ENCODE results near the gene UCKL1. TPM values are rescaled to one million over a fixed set of nuclear protein-coding genes. Genes with fewer than 3 reads are reported as not detected.
A peak's percentile ranks its signal among the peaks of the same experiment; 100 is the strongest.

The UCKL1 gene
- total RNA-seq, 1 experiment from 2014 or later = 43.7 TPM

GRCh38 chr20:63941282-63942081 is 14.7 kb downstream of the UCKL1 start:
- no peak for TF ChIP-seq CTCF (IDR thresholded peaks at IDR 0.05; ENCODE audit: unreplicated experiment)
- H3K9me3 Mint-ChIP-seq (ENCODE audit: unreplicated experiment) = no peaks in the 10 kb centered on the region
- no peaks in the 10 kb centered on the region for H3K27me3 Mint-ChIP-seq (ENCODE audit: insufficient read depth, unreplicated experiment)
- intact Hi-C loops (cut with micrococcal nuclease) = no loop called here
- no TSS peak for BruUV-seq (replicated peaks)
- CTCF ChIA-PET = interaction anchor here (0.8 to 1.0 kb wide), 2 partner anchors 30 to 178 kb away, joined by 3 to 4 read pairs; no protein-coding TSS in a partner anchor
- H3K4me1 Mint-ChIP-seq (ENCODE audit: insufficient read depth, unreplicated experiment) = no peaks in the 10 kb centered on the region
- peak; percentile 74 for DNase-seq (ENCODE audit: unreplicated experiment)
- no peak overlapping the region for H3K4me3 Mint-ChIP-seq (ENCODE audit: unreplicated experiment)
- POLR2A ChIA-PET = interaction anchor here (0.7 kb wide), 2 partner anchors 155 to 420 kb away, joined by 3 to 4 read pairs; no protein-coding TSS in a partner anchor
- peaks cover 69% of the 10 kb centered on the region for H3K36me3 Mint-ChIP-seq (ENCODE audit: insufficient read depth, unreplicated experiment)
- no peak overlapping the region for H3K27ac Mint-ChIP-seq (ENCODE audit: low read depth, unreplicated experiment)

- Mint-ChIP-seq H3K4me1 (ENCODE audit: insufficient read depth, unreplicated experiment) (no peaks in the 10 kb centered on the region), H3K27ac (ENCODE audit: low read depth, unreplicated experiment) (no peak overlapping the region), H3K27me3 (ENCODE audit: insufficient read depth, unreplicated experiment) (no peaks in the 10 kb centered on the region), H3K9me3 (ENCODE audit: unreplicated experiment) (no peaks in the 10 kb centered on the region), H3K4me3 (ENCODE audit: unreplicated experiment) (no peak overlapping the region), H3K36me3 (ENCODE audit: insufficient read depth, unreplicated experiment) (peaks cover 70% of the 10 kb centered on the region)
- TF ChIP-seq CTCF (IDR thresholded peaks at IDR 0.05; ENCODE audit: unreplicated experiment) = no peak
- no peak for DNase-seq (ENCODE audit: unreplicated experiment)
- intact Hi-C loops (cut with micrococcal nuclease) = no loop called here
- ChIA-PET POLR2A (interaction anchor here (0.7 to 0.9 kb wide), 3 partner anchors 76 to 419 kb away, joined by 3 to 5 read pairs (median 3); partner anchors contain the start of gene TPD52L2), CTCF (interaction anchor here (0.8 to 1.0 kb wide), 2 partner anchors 30 to 179 kb away, joined by 3 to 4 read pairs; no protein-coding TSS in a partner anchor)
- BruUV-seq (replicated peaks) = no TSS peak
Observed at GRCh38 chr20:63940472-63941266, 15.5 kb downstream of the UCKL1 start.

GRCh38 chr20:63940071-63940471 is 16.1 kb downstream of the UCKL1 start:
- H3K4me1 Mint-ChIP-seq (ENCODE audit: insufficient read depth, unreplicated experiment) = no peaks in the 10 kb centered on the region
- H3K27ac Mint-ChIP-seq (ENCODE audit: low read depth, unreplicated experiment) = no peak overlapping the region
- intact Hi-C loops (cut with micrococcal nuclease) = no loop called here
- TF ChIP-seq CTCF (IDR thresholded peaks at IDR 0.05; ENCODE audit: unreplicated experiment) = no peak
- TSS peak; percentile 72 for BruUV-seq (replicated peaks)
- H3K9me3 Mint-ChIP-seq (ENCODE audit: unreplicated experiment) = no peaks in the 10 kb centered on the region
- ChIA-PET POLR2A (interaction anchor here (0.6 to 0.9 kb wide), 4 partner anchors 16 to 359 kb away, joined by 3 to 5 read pairs (median 3); partner anchors contain the start of genes TPD52L2 and UCKL1), CTCF (no interaction called here)
- no peaks in the 10 kb centered on the region for H3K27me3 Mint-ChIP-seq (ENCODE audit: insufficient read depth, unreplicated experiment)
- no peak overlapping the region for H3K4me3 Mint-ChIP-seq (ENCODE audit: unreplicated experiment)
- peaks cover 66% of the 10 kb centered on the region for H3K36me3 Mint-ChIP-seq (ENCODE audit: insufficient read depth, unreplicated experiment)
- no peak for DNase-seq (ENCODE audit: unreplicated experiment)

Measured in MCF 10A (cell line).